ENCODE measurements around the gene KIRREL3. TPM values are rescaled to one million over a fixed set of nuclear protein-coding genes. Genes with fewer than 3 reads are reported as not detected.

Gene KIRREL3
- total and polyA plus RNA-seq, 9 of the 15 experiments (the other 6 are each of a cell fraction or from before 2014, with no cell fraction given) = 0.04 to 0.10 TPM; not detected in 7

GRCh38 chr11:126419801-126420697 lies 580.5 kb downstream of the KIRREL3 start (continued):
- TF ChIP-seq ZBTB40 (IDR thresholded peaks at IDR 0.05) (no peak), ZBTB40 (CRISPR knock-in tag; IDR thresholded peaks at IDR 0.05) (no peak), POLR2AphosphoS5 (IDR thresholded peaks at IDR 0.05; ENCODE audit: control insufficient read depth, insufficient read depth, low read depth, low read length) (peak; percentile 98), HNRNPL (IDR thresholded peaks at IDR 0.05; ENCODE audit: low read depth, low read length) (no peak), ZC3H4 (CRISPR knock-in tag; IDR thresholded peaks at IDR 0.05; ENCODE audit: borderline replicate concordance) (no peak), ARID3A (IDR thresholded peaks at IDR 0.05; ENCODE audit: borderline replicate concordance, low read depth, low read length) (peak; percentile 72; the same call in 1 of the 2 replicates), GATA2 (CRISPR knock-in tag; IDR thresholded peaks at IDR 0.05) (peak; percentile 94), ZNF277 (CRISPR knock-in tag; IDR thresholded peaks at IDR 0.05; ENCODE audit: borderline replicate concordance) (no peak), ZNF695 (CRISPR knock-in tag; IDR thresholded peaks at IDR 0.05) (no peak), ZNF436 (CRISPR knock-in tag; IDR thresholded peaks at IDR 0.05) (no peak), FOXM1 (IDR thresholded peaks at IDR 0.05; ENCODE audit: low read depth) (peak; percentile 98), FOXM1 (CRISPR knock-in tag; IDR thresholded peaks at IDR 0.05; ENCODE audit: low read depth) (no peak)
- TF ChIP-seq, protein P1, sequence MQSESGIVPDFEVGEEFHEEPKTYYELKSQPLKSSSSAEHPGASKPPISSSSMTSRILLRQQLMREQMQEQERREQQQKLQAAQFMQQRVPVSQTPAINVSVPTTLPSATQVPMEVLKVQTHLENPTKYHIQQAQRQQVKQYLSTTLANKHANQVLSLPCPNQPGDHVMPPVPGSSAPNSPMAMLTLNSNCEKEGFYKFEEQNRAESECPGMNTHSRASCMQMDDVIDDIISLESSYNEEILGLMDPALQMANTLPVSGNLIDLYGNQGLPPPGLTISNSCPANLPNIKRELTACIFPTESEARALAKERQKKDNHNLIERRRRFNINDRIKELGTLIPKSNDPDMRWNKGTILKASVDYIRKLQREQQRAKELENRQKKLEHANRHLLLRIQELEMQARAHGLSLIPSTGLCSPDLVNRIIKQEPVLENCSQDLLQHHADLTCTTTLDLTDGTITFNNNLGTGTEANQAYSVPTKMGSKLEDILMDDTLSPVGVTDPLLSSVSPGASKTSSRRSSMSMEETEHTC (IDR thresholded peaks at IDR 0.05) = no peak

Measured in K562 (cell line).